ENCODE data around the gene RALGDS.

GRCh38 chr9:133050142-133050541 is 70.9 kb downstream of the RALGDS start:
- TF ChIP-seq CTCF (IDR thresholded peaks at IDR 0.05), result no peak
- no peak for TF ChIP-seq POLR2A (IDR thresholded peaks at IDR 0.05)
